DOHH2 (cell line): ENCODE results near the gene CLK4.

ENCODE experiments used
- EZH2phosphoT487 ChIP-seq: fragments of 200-600 bp; sonication (generic); IDR thresholded peaks from 2 replicates; pipeline ENCODE4 v1.6.1; 2017; ENCODE audit warnings: borderline replicate concordance, mild to moderate bottlenecking, antibody characterized with exemption, low read length, moderate library complexity, mixed read lengths
- TF ChIP-seq, protein P1 (sequence below): fragments of 200-600 bp; sonication (generic); IDR thresholded peaks from one replicate; pipeline ENCODE4 v1.5.1; 2014; ENCODE audit warnings: antibody characterized with exemption, mild to moderate bottlenecking, low read depth, low read length; ENCODE audit not compliant: poor library complexity, severe bottlenecking

GRCh38 chr5:178632285-178632684 lies 5.4 kb upstream of the CLK4 start:
- TF ChIP-seq, protein P1, sequence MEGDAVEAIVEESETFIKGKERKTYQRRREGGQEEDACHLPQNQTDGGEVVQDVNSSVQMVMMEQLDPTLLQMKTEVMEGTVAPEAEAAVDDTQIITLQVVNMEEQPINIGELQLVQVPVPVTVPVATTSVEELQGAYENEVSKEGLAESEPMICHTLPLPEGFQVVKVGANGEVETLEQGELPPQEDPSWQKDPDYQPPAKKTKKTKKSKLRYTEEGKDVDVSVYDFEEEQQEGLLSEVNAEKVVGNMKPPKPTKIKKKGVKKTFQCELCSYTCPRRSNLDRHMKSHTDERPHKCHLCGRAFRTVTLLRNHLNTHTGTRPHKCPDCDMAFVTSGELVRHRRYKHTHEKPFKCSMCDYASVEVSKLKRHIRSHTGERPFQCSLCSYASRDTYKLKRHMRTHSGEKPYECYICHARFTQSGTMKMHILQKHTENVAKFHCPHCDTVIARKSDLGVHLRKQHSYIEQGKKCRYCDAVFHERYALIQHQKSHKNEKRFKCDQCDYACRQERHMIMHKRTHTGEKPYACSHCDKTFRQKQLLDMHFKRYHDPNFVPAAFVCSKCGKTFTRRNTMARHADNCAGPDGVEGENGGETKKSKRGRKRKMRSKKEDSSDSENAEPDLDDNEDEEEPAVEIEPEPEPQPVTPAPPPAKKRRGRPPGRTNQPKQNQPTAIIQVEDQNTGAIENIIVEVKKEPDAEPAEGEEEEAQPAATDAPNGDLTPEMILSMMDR: no peak
- no peak for TF ChIP-seq EZH2phosphoT487
